Smooth muscle cell (in vitro differentiated cells): Measurements from ENCODE around the gene SH3BP5. TPM values are rescaled to one million over a fixed set of nuclear protein-coding genes. Genes with fewer than 3 reads are reported as not detected.
A peak's percentile ranks its signal among the peaks of the same experiment; 100 is the strongest.

Experiments used
- DNase-seq: peaks from one replicate; lab custom pipeline; 2025; ENCODE audit not compliant: unreplicated experiment; lab: John Stamatoyannopoulos, UW
- H2AFZ ChIP-seq: fragments of 200-600 bp; sonication (generic); 2 replicates; pipeline ENCODE4 v1.6.0; 2016; ENCODE audit warnings: antibody characterized with exemption, low read depth, mild to moderate bottlenecking
- H3F3A ChIP-seq: fragments of 200-600 bp; sonication (generic); 2 replicates; pipeline ENCODE4 v1.6.0; 2017; ENCODE audit warnings: antibody characterized with exemption, low read depth
- H3K27ac ChIP-seq: fragments of 200-600 bp; sonication (generic); 2 replicates; pipeline ENCODE4 v1.5.1; 2016; ENCODE audit warnings: low read depth, mild to moderate bottlenecking
- H3K27me3 ChIP-seq: fragments of 200-600 bp; sonication (generic); 2 replicates; pipeline ENCODE4 v1.6.1; 2016; ENCODE audit warnings: low read depth, mild to moderate bottlenecking
- H3K36me3 ChIP-seq: fragments of 200-600 bp; sonication (generic); 2 replicates; pipeline ENCODE4 v1.5.1; 2016; ENCODE audit warnings: low read depth
- H3K4me1 ChIP-seq: fragments of 200-600 bp; sonication (generic); 2 replicates; pipeline ENCODE4 v1.5.1; 2016; ENCODE audit warnings: low read depth
- H3K4me2 ChIP-seq: fragments of 200-600 bp; sonication (generic); 2 replicates; pipeline ENCODE4 v1.6.0; 2016; ENCODE audit warnings: mild to moderate bottlenecking
- H3K4me3 ChIP-seq: fragments of 200-600 bp; sonication (generic); 2 replicates; pipeline ENCODE4 v1.5.1; 2016; ENCODE audit warnings: mild to moderate bottlenecking
- H3K79me2 ChIP-seq: fragments of 200-600 bp; sonication (generic); 2 replicates; pipeline ENCODE4 v1.6.0; 2016; ENCODE audit warnings: low read depth, mild to moderate bottlenecking
- H3K9ac ChIP-seq: fragments of 200-600 bp; sonication (generic); 2 replicates; pipeline ENCODE4 v1.6.0; 2016; ENCODE audit warnings: low read depth
- H3K9me3 ChIP-seq: fragments of 200-600 bp; sonication (generic); replicated peaks from 2 replicates; pipeline ENCODE4 v1.5.1; 2016; ENCODE audit warnings: low read depth
- H4K20me1 ChIP-seq: fragments of 200-600 bp; sonication (generic); 2 replicates; pipeline ENCODE4 v1.6.0; 2016; ENCODE audit warnings: low read depth
- CTCF ChIP-seq: fragments of 200-600 bp; sonication (generic); IDR thresholded peaks from 2 replicates; pipeline ENCODE4 v1.5.1; 2017; ENCODE audit warnings: borderline replicate concordance, mild to moderate bottlenecking, antibody characterized with exemption; ENCODE audit not compliant: insufficient read depth, poor library complexity, severe bottlenecking
- WGBS: methylation state at CpG from one replicate; pipeline ENCODE4 v1.1.7; 2016; ENCODE audit warnings: low lambda C conversion rate; 5-methylcytosine and 5-hydroxymethylcytosine counted together
- polyA plus RNA-seq: library from polyadenylated mRNA; unstranded; fragments of >200 nt; fragmentation: Nextera tagmentation; extraction: Ambion mirVana; gene quantifications from 2 replicates; pipeline ENCODE4 v1.2.1, GENCODE V29; 2016
- small RNA-seq: library from RNA; depleted of rRNA; stranded (forward); fragments of <200 nt; gene quantifications from one replicate; pipeline ENCODE3, GENCODE V24; 2014
- total RNA-seq: library from RNA; depleted of rRNA; stranded (reverse); fragments of >200 nt; gene quantifications from 2 replicates; pipeline ENCODE4 v1.2.3, GENCODE V29; 2014

Gene SH3BP5
- total and polyA plus RNA-seq, 2 experiments from 2014 or later: 10.7 to 12.7 TPM

GRCh38 chr3:15205482-15205933 is 126.9 kb downstream of the SH3BP5 start:
- TF ChIP-seq CTCF: no peak
- Histone ChIP-seq H3K27ac (peak overlapping the region; percentile 69), H3K4me1 (peaks cover 8% of the 10 kb centered on the region), H3K4me3 (peak overlapping the region; percentile 97), H4K20me1 (peaks cover 39% of the 10 kb centered on the region), H3F3A (peaks cover 12% of the 10 kb centered on the region), H3K9me3 (no peaks in the 10 kb centered on the region), H2AFZ (peak overlapping the region; percentile 93), H3K79me2 (peaks cover 43% of the 10 kb centered on the region), H3K36me3 (no peaks in the 10 kb centered on the region), H3K27me3 (no peaks in the 10 kb centered on the region), H3K4me2 (peak overlapping the region; percentile 98), H3K9ac (peak overlapping the region; percentile 70)
- no peak for DNase-seq
- WGBS: 7% methylated on average over 3 of the region's 3 CpGs

Small RNA genes within 50 kb of the gene (small RNA-seq; reads per million reads assigned to genes)
- gene HMGN2P7: not detected
- gene RNU6-454P: not detected

Other genes starting within 250 kb of the SH3BP5 start
- 19.2 and 28.7 TPM in 2 replicates for gene RBSN, start 233.4 kb downstream of the SH3BP5 start, total RNA-seq
- gene RBSN, start 233.4 kb downstream of the SH3BP5 start, polyA plus RNA-seq: 18.6 and 23.2 TPM in 2 replicates
- 38.7 and 45.8 TPM in 2 replicates for gene CAPN7, start 126.3 kb downstream of the SH3BP5 start, total RNA-seq
- 20.5 and 26.0 TPM in 2 replicates for gene CAPN7, start 126.3 kb downstream of the SH3BP5 start, polyA plus RNA-seq
- 17.0 and 37.3 TPM in 2 replicates for gene METTL6, start 95.0 kb upstream of the SH3BP5 start, total RNA-seq
- 12.8 and 16.0 TPM in 2 replicates for gene METTL6, start 95.0 kb upstream of the SH3BP5 start, polyA plus RNA-seq
- gene EAF1, start 95.0 kb upstream of the SH3BP5 start, total RNA-seq: 22.1 and 22.9 TPM in 2 replicates
- gene EAF1, start 95.0 kb upstream of the SH3BP5 start, polyA plus RNA-seq: 9.5 and 11.3 TPM in 2 replicates
- gene COLQ, start 189.1 kb upstream of the SH3BP5 start, total RNA-seq: 1.3 and 1.8 TPM in 2 replicates
- 0.69 and 3.0 TPM in 2 replicates for gene COLQ, start 189.1 kb upstream of the SH3BP5 start, polyA plus RNA-seq